D721Med (cell line): ENCODE measurements around the gene RNF112.

Source experiments
- DNase-seq: peaks from one replicate; pipeline ENCODE4 v3.0.0; 2011; ENCODE audit warnings: low spot score; ENCODE audit not compliant: insufficient read length
- FAIRE-seq: peaks from 2 replicates; lab custom pipeline; 2011; peaks lifted over from hg19 to GRCh38; lab: Jason Lieb, UNC
- TF ChIP-seq, protein P1 (sequence below): IDR thresholded peaks from 2 replicates; pipeline ENCODE4 v1.5.1; 2012; ENCODE audit warnings: mild to moderate bottlenecking, control low read depth; ENCODE audit not compliant: insufficient read depth; ENCODE audit errors: missing control alignments

Gene RNF112

DNA sequence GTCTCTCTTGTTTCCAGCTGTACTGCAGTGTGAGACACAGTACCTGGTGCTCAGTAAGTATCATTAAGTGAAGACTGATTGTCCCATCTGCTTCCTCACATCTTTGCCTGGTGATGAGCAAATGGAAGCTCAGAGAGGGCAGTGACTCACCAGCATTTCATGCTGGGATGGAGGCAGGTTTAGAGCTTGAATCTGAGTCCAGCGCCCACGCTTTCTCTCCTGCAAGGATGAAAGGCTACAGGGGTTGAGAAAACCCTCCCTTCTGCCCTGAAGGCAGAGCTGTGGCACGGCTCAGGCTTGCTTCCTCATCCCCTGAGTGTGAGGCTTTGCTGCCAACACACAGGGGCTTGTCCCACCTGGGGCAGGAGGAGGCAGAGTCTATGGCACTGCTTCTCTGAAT is 1.5 kb upstream of the RNF112 start:
- TF ChIP-seq, protein P1, sequence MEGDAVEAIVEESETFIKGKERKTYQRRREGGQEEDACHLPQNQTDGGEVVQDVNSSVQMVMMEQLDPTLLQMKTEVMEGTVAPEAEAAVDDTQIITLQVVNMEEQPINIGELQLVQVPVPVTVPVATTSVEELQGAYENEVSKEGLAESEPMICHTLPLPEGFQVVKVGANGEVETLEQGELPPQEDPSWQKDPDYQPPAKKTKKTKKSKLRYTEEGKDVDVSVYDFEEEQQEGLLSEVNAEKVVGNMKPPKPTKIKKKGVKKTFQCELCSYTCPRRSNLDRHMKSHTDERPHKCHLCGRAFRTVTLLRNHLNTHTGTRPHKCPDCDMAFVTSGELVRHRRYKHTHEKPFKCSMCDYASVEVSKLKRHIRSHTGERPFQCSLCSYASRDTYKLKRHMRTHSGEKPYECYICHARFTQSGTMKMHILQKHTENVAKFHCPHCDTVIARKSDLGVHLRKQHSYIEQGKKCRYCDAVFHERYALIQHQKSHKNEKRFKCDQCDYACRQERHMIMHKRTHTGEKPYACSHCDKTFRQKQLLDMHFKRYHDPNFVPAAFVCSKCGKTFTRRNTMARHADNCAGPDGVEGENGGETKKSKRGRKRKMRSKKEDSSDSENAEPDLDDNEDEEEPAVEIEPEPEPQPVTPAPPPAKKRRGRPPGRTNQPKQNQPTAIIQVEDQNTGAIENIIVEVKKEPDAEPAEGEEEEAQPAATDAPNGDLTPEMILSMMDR, result no peak
- FAIRE-seq (no peak), DNase-seq (no peak)

DNA sequence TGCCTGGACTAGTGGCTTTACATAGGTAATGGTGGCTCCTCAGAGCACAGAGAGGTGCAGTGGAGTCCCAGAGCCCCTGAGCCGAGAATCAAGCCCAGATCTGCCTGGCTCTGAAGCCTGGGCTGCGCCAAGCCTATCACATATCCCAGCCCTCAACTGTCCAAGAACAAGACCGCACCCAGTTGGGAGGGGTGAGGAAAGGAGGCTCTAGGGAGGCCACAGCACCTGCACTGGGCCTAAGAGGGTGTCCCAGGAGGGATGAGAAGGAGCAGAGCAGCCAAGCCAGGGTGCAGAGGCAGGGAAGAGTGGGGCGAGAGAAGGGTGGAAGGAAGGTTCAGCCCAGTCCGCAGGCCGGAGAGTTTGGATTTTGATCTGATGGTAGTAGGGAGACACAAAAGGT is 941 bp upstream of the RNF112 start:
- no peak for DNase-seq
- TF ChIP-seq, protein P1, result no peak
- FAIRE-seq, result no peak

DNA sequence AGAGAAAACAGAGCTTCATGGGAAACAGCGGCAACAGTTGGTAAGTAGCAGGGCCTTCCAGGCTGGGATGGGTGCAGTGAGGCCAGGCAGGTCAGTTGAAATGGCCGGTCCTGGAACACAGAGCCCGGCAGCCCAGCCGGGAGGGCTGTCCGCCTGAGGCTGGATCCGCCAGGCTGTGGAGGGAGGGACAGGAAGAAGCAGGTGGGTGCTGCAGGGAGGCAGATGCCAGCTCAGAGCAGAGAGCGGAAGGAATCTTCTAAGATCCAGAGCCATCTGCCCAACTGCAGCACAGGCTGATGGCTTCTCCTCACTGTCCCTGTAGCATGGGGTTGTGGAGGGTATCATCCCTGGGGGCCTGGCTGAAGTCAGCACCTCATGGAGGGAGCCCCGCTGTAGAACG is 599 bp downstream of the RNF112 start:
- TF ChIP-seq, protein P1, result no peak
- no peak for FAIRE-seq

DNA sequence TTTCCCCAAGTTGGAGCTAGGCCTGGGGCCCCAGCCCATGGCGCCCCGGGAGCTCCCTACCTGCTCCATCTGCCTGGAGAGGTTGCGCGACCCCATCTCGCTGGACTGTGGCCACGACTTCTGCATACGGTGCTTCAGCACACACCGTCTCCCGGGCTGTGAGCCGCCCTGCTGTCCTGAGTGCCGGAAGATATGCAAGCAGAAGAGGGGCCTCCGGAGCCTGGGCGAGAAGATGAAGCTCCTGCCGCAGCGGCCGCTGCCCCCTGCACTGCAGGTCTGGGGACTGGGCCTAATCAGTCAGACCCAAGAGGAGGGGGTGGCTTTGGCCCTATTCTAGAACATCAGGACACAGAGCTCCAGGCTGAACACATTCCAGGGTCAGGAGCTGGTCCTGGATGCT is 1.5 kb downstream of the RNF112 start:
- no peak for FAIRE-seq
- DNase-seq, result no peak
- TF ChIP-seq, protein P1, result no peak

More for the DNA sequence above, 599 bp downstream of the RNF112 start:
- DNase-seq, result peak; percentile 51

DNA sequence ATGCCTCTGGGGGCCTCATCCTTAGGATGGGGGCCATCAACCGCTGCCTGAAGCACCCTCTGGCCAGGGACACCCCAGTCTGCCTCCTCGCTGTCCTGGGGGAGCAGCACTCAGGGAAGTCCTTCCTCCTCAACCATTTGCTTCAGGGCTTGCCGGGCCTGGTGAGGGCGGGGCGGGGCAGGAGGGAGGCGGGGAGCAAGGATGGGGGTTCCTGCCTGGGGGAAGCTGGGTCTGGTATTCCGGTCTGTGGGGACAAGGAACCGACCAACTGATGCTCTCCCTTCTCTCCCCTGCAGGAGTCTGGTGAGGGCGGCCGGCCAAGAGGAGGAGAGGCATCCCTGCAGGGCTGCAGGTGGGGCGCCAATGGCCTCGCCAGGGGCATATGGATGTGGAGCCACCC is 2.0 kb downstream of the RNF112 start:
- DNase-seq (no peak), FAIRE-seq (no peak)
- TF ChIP-seq, protein P1, result no peak

DNA sequence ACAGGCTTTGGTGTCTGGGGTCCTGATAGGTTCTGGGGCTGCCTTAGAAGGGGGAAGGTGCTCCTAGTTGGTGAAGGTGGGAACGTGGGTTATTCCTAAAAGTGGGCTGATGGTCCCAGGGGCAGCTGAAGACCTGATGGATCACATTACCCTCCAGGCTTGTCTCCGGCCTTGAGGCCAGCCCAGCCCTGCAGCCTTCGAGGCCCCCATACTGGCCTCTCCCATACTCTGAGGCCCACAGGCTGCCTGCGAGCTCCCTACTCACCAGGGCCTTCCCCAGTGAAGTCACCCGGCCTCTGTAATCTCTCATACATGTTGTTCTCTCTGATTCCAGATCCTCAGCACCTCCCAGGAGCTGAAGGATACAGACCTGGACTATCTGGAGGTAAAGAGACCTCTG is 2.7 kb downstream of the RNF112 start:
- FAIRE-seq (no peak), DNase-seq (no peak)
- TF ChIP-seq, protein P1, result no peak

DNA sequence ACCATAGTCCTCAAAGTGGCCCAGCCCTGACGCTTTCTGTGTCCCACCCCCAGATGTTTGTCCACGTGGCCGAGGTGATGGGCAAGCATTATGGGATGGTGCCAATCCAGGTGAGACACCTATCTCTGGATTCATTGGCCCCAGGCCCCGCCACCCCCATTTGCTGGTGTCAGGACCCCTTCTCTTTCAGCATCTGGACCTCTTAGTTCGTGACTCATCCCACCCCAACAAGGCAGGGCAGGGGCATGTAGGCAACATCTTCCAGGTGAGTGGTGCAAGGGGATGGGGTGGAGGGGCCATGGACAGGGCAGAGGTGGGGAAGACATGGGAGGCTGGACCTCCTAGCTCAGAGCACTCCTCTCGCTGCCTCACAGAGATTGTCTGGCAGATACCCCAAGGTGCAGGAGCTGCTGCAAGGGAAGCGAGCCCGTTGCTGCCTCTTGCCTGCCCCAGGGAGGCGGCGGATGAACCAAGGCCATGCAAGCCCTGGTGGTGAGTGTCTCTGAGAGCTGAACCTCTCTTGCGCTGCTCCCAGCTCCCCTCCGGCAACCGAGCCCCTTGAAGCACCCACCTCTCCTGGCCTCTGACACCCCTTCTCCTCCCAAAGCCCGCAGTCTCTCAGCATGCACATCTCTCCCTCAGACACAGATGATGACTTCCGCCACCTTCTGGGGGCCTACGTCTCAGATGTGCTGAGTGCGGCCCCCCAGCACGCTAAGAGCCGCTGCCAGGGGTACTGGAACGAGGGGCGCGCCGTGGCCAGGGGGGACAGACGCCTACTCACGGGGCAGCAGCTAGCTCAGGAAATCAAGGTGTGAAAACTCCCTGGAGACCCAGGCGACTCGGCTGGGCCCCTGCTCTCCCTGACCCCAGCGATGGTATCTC is 3.6 kb downstream of the RNF112 start:
- DNase-seq (no peak), FAIRE-seq (no peak)
- TF ChIP-seq, protein P1, result no peak
